Gastroesophageal sphincter (tissue), 4 donors: ENCODE results near the gene CSRNP3. TPM values are rescaled to one million over a fixed set of nuclear protein-coding genes. Genes with fewer than 3 reads are reported as not detected.

ENCODE experiments used
- ATAC-seq: fragments of 150-250 bp; one replicate; pipeline ENCODE4 v1.9.1; 2016; ENCODE audit warnings: mild to moderate bottlenecking, moderate library complexity
- H3K27ac ChIP-seq, 4 donors: fragments of 200-600 bp; sonication (generic) in 3 of 4; 1 replicate in 3 of 4; 2 replicates in 1 of 4; pipeline ENCODE4 v1.5.1; 2016 to 2019
- H3K27me3 ChIP-seq: fragments of 200-600 bp; sonication (generic); one replicate; pipeline ENCODE4 v1.5.1; 2019
- H3K36me3 ChIP-seq, 2 donors: fragments of 200-600 bp; sonication (generic); one replicate each; pipeline ENCODE4 v1.5.1; 2019; ENCODE audit warnings: control low read depth in 1 of 2
- H3K4me1 ChIP-seq, 3 donors: fragments of 200-600 bp; sonication (generic); 1 replicate in 2 of 3; 2 replicates in 1 of 3; pipeline ENCODE4 v1.5.1; 2016 to 2019; ENCODE audit warnings: control low read depth in 2 of 3
- H3K4me3 ChIP-seq, 2 donors: fragments of 200-600 bp; sonication (generic); one replicate each; pipeline ENCODE4 v1.5.1; 2019; ENCODE audit warnings: mild to moderate bottlenecking in 1 of 2, moderate library complexity in 1 of 2
- H3K9me3 ChIP-seq, 3 donors: fragments of 200-600 bp; sonication (generic); one replicate each; pipeline ENCODE4 v1.5.1; 2017 to 2019; ENCODE audit warnings: control low read depth in 2 of 3
- CTCF ChIP-seq, 4 experiments: fragments of 200-600 bp in 2 of 4; fragments of 450-650 bp in 2 of 4; sonication (generic) in 1 of 4; IDR thresholded peaks; one replicate each; pipeline ENCODE4 v1.5.1; 2017 to 2019; ENCODE audit warnings: antibody characterized with exemption in 4 of 4, mild to moderate bottlenecking in 2 of 4, moderate library complexity in 2 of 4
- EP300 ChIP-seq: sonication (generic); formaldehyde crosslinking; IDR thresholded peaks from one replicate; pipeline ENCODE4 v1.6.1; 2017; ENCODE audit warnings: antibody characterized with exemption, mild to moderate bottlenecking
- POLR2A ChIP-seq, 2 donors: fragments of 450-650 bp; IDR thresholded peaks; one replicate each; pipeline ENCODE4 v1.6.1; 2017; ENCODE audit warnings: antibody characterized with exemption in 2 of 2, mild to moderate bottlenecking in 2 of 2, moderate library complexity in 1 of 2
- POLR2AphosphoS5 ChIP-seq: sonication (generic); formaldehyde crosslinking; IDR thresholded peaks from one replicate; pipeline ENCODE4 v1.6.1; 2017; ENCODE audit warnings: antibody characterized with exemption
- WGBS, 2 donors: methylation state at CpG; one replicate each; pipeline ENCODE4 v1.1.5; 2018; ENCODE audit warnings: low coverage in 1 of 2; 5-methylcytosine and 5-hydroxymethylcytosine counted together
- total RNA-seq, 4 donors: library from RNA; depleted of rRNA; stranded (reverse); fragments of >200 nt; gene quantifications; one replicate each; pipeline ENCODE4 v1.1.0, GENCODE V29; 2016

The CSRNP3 gene
- total RNA-seq, 4 donors from 2014 or later, result 0.81 to 5.4 (median 3.1) TPM

GRCh38 chr2:165596788-165597187 is 127.3 kb downstream of the CSRNP3 start:
- Histone ChIP-seq H3K27ac (no peak overlapping the region), H3K36me3 (peaks cover 0 to 15% of the 10 kb centered on the region in 2 donors), H3K4me1 (no peaks in the 10 kb centered on the region), H3K9me3 (no peaks in the 10 kb centered on the region), H3K4me3 (no peak overlapping the region), H3K27me3 (no peaks in the 10 kb centered on the region)
- TF ChIP-seq CTCF (IDR thresholded peaks at IDR 0.05) (no peak), EP300 (no peak), POLR2A (IDR thresholded peaks at IDR 0.05) (no peak), POLR2AphosphoS5 (no peak)
- ATAC-seq, result no peak
- WGBS, 2 donors, result 83 to 87% methylated on average over 3 of the region's 3 CpGs

GRCh38 chr2:165601065-165601830 is 131.8 kb downstream of the CSRNP3 start:
- ATAC-seq, result no peak
- Histone ChIP-seq H3K36me3 (peaks cover 0 to 4% of the 10 kb centered on the region in 2 donors), H3K9me3 (no peaks in the 10 kb centered on the region), H3K27me3 (no peaks in the 10 kb centered on the region), H3K4me1 (no peaks in the 10 kb centered on the region), H3K4me3 (no peak overlapping the region), H3K27ac (no peak overlapping the region)
- TF ChIP-seq POLR2A (IDR thresholded peaks at IDR 0.05) (no peak), POLR2AphosphoS5 (no peak), CTCF (IDR thresholded peaks at IDR 0.05) (no peak), EP300 (no peak)
- whole genome bisulfite sequencing, 2 donors, result 43 to 77% methylated on average over 1 of the region's 1 CpG

GRCh38 chr2:165601928-165602521 is 132.5 kb downstream of the CSRNP3 start:
- peak; percentile 71 for ATAC-seq
- no peaks in the 10 kb centered on the region for H3K27me3 ChIP-seq
- H3K4me3 ChIP-seq, result no peak overlapping the region
- 47 to 79% methylated on average over 3 of the region's 3 CpGs for WGBS, 2 donors
- H3K9me3 ChIP-seq, result no peaks in the 10 kb centered on the region
- peaks cover 0 to 1% of the 10 kb centered on the region in 2 donors for H3K36me3 ChIP-seq
- H3K4me1 ChIP-seq, result no peaks in the 10 kb centered on the region
- no peak overlapping the region for H3K27ac ChIP-seq
- TF ChIP-seq POLR2A (IDR thresholded peaks at IDR 0.05) (no peak), EP300 (no peak), CTCF (IDR thresholded peaks at IDR 0.05) (no peak), POLR2AphosphoS5 (peak; percentile 62)

GRCh38 chr2:165609672-165610071 is 140.2 kb downstream of the CSRNP3 start:
- no peak for ATAC-seq

More at GRCh38 chr2:165609672-165610071, 140.2 kb downstream of the CSRNP3 start:
- no peak for TF ChIP-seq POLR2A (IDR thresholded peaks at IDR 0.05)
- TF ChIP-seq CTCF (IDR thresholded peaks at IDR 0.05), result no peak
- TF ChIP-seq POLR2AphosphoS5, result no peak
- no peak for TF ChIP-seq EP300
- H3K9me3 ChIP-seq, result no peaks in the 10 kb centered on the region
- no peaks in the 10 kb centered on the region for H3K4me1 ChIP-seq
- no peaks in the 10 kb centered on the region for H3K27me3 ChIP-seq
- H3K4me3 ChIP-seq, result no peak overlapping the region
- WGBS, 2 donors, result 46 to 47% methylated on average over 4 to 6 of the region's 6 CpGs
- no peaks in the 10 kb centered on the region for H3K36me3 ChIP-seq
- no peak overlapping the region for H3K27ac ChIP-seq
